SJSA1 (cell line): ENCODE results near the gene TEX28. TPM values are rescaled to one million over a fixed set of nuclear protein-coding genes. Genes with fewer than 3 reads are reported as not detected.
"Not testable (repeated sequence)": the region's sequence is repeated elsewhere in the genome, so short reads cannot be mapped to it uniquely, and the experiment has no call there.

ENCODE experiments used
- DNase-seq, 2 experiments: peaks; one replicate each; pipeline ENCODE4 v3.0.0-alpha.2; 2015 to 2020; ENCODE audit warnings: low spot score in 2 of 2, low read depth in 1 of 2
- H3K27ac ChIP-seq: fragments of 250-450 bp; sonication (Bioruptor Pico); 2 replicates; pipeline ENCODE4 v1.5.1; 2020; ENCODE audit warnings: mild to moderate bottlenecking, moderate library complexity
- H3K27me3 ChIP-seq: fragments of 250-450 bp; sonication (Bioruptor Pico); replicated peaks from 2 replicates; pipeline ENCODE4 v1.5.1; 2020; ENCODE audit warnings: mild to moderate bottlenecking, moderate library complexity
- H3K36me3 ChIP-seq: fragments of 250-450 bp; sonication (Bioruptor Pico); 2 replicates; pipeline ENCODE4 v1.5.1; 2020; ENCODE audit warnings: mild to moderate bottlenecking
- H3K4me1 ChIP-seq: fragments of 250-450 bp; sonication (Bioruptor Pico); replicated peaks from 2 replicates; pipeline ENCODE4 v1.6.1; 2021; ENCODE audit warnings: mild to moderate bottlenecking
- H3K4me3 ChIP-seq: fragments of 250-450 bp; sonication (Bioruptor Pico); 2 replicates; pipeline ENCODE4 v1.5.1; 2020; ENCODE audit warnings: mild to moderate bottlenecking
- H3K9me3 ChIP-seq: fragments of 250-450 bp; sonication (Bioruptor Pico); replicated peaks from 2 replicates; pipeline ENCODE4 v1.5.1; 2020; ENCODE audit warnings: mild to moderate bottlenecking
- total RNA-seq: library from RNA; depleted of rRNA; stranded (reverse); fragments of >200 nt; shearing (Covaris generic); gene quantifications from 2 replicates; pipeline ENCODE4 v1.2.3, GENCODE V29; 2014; rRNA removed

TEX28 gene, protein sequence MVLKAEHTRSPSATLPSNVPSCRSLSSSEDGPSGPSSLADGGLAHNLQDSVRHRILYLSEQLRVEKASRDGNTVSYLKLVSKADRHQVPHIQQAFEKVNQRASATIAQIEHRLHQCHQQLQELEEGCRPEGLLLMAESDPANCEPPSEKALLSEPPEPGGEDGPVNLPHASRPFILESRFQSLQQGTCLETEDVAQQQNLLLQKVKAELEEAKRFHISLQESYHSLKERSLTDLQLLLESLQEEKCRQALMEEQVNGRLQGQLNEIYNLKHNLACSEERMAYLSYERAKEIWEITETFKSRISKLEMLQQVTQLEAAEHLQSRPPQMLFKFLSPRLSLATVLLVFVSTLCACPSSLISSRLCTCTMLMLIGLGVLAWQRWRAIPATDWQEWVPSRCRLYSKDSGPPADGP
- total RNA-seq, result not detected in 2 replicates

GRCh38 chrX:154294791-154295574 lies at the start of gene TEX28:
TSS of gene TEX28 (minus strand) at chrX:154295124. CDS start at chrX:154292117, 3,007 bp downstream.
- no peak for DNase-seq
- no peak within 1 kb of the TSS for H3K4me3 ChIP-seq
- H3K27me3 ChIP-seq, result no peaks in the 10 kb centered on the region
- H3K27ac ChIP-seq, result no peak within 1 kb of the TSS
- H3K9me3 ChIP-seq, result no peaks in the 10 kb centered on the region
- H3K36me3 ChIP-seq, result no peaks in the 10 kb centered on the region
- no peaks in the 10 kb centered on the region for H3K4me1 ChIP-seq

DNA sequence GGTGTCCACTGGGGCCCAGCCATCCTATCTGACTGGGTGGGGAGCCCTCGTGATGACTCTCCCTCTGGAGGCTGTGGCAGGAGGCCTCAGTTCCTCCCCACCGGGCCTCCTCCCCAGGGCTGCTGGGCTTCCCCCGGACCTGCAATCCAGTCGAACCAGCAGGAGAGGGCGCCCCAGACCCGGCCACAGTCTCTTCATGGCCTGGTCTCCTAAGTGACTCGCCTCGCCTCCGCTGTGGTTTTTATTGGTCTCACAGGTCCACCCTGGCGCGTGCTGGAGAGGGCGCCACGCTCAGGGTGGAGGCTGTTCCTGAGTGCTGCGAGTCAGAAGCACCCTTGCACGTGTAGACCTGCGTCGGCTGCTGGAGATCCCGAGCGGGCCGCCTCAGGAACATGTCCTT lies 48.7 kb upstream of the TEX28 start:
- not testable (repeated sequence) for H3K27me3 ChIP-seq, H3K9me3 ChIP-seq, H3K36me3 ChIP-seq, H3K27ac ChIP-seq, DNase-seq, H3K4me3 ChIP-seq
- peaks cover 15% of the 10 kb centered on the region for H3K4me1 ChIP-seq

DNA sequence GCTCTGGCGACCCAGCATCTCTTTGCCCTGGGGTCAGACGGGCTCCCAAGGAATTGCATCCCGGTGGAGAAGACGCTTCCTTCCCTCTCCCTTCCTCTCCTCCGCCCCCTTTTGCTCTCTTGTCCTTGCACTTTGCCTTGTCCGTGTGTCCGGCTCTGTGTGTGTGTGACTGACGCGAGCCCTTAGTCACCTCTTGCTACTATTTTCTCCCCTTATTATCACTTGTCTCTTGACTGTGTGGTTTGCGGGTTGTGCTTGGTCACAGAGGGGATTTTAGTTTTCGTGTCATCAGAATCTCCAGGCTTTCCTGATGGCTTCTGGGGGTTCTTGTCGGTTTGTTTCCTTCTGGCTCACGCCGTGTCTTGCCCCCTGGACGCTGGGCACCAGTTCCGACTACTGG lies 48.1 kb upstream of the TEX28 start:
- not testable (repeated sequence) for H3K4me3 ChIP-seq, H3K9me3 ChIP-seq, H3K27ac ChIP-seq, H3K27me3 ChIP-seq, DNase-seq, H3K36me3 ChIP-seq, H3K4me1 ChIP-seq

DNA sequence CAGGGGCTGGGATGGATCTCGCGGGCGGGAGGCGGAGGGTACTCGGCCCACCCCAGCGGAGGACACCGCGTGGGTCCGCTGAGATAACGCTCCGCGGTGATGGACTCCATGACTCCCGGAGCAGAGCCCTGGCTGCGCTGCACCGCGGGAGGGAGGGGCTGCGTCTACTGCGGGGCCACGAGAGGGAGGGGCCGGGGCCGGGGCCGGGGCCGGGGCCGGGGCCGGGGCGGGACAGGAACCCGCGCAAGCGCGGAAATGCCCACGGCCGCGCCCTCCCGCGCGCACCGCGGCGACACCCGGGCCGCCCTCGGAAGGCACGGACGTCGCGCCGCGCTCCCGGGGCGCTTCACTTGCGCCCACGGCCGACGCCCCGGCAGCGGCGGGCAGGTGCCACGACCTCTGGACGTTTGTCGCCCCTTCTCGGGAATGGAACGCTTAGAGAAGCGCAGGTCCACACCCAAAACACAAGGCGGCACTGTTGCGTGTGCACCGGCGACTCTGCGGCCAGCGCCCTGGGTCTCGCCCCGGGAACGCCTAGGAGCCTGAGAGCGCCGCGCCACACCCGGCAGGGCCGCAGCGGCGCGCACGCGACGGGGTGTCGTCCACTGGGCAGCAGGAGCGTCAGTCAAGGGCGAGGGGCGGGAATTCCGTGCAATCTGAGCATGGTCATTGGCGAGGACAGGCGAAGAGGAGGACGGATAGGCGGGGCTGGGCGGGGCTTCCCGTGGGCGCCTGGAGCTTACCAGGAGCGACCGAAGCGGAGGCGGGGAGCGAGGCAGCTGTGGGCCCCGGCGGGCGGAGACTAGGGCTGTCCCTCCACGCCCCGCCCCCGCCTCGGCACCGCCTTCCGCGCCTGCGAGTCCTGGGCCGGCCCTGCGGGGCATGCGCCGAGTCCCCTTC lies 46.7 kb upstream of the TEX28 start:
- DNase-seq, H3K4me3 ChIP-seq, H3K9me3 ChIP-seq, H3K36me3 ChIP-seq, H3K4me1 ChIP-seq, H3K27ac ChIP-seq, H3K27me3 ChIP-seq: not testable (repeated sequence)

GRCh38 chrX:154334496-154334895 lies 39.6 kb upstream of the TEX28 start:
- Histone ChIP-seq H3K4me1 (no peaks in the 10 kb centered on the region), H3K9me3 (no peaks in the 10 kb centered on the region), H3K27ac (no peak overlapping the region), H3K27me3 (no peaks in the 10 kb centered on the region), H3K36me3 (no peaks in the 10 kb centered on the region), H3K4me3 (no peak overlapping the region)
- no peak for DNase-seq

DNA sequence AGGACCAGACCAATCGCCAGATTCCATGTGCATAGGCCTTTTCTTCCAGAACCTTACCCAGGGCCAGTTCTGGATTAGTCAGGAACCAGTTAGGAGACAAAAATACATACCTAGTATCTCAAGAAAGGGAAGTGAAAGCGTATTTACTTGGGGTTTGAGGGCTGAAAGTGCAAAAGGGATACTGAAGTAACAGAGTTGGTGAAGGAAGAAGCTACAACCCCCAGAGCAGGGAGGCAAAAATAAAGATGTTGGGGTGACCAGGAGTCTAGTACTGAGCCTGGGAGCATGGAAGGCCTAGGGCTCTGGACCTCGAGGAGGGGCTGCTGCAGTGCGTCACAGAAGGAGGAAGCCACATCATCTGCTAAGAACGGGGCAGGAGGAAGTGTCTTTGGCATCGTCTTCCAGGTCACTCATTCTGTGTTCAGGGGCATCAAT lies 38.9 kb upstream of the TEX28 start:
- H3K4me1 ChIP-seq, result no peaks in the 10 kb centered on the region
- no peaks in the 10 kb centered on the region for H3K36me3 ChIP-seq
- no peaks in the 10 kb centered on the region for H3K9me3 ChIP-seq
- H3K27ac ChIP-seq, result no peak overlapping the region
- no peaks in the 10 kb centered on the region for H3K27me3 ChIP-seq
- no peak overlapping the region for H3K4me3 ChIP-seq
- no peak for DNase-seq

GRCh38 chrX:154333116-154333515 lies 38.2 kb upstream of the TEX28 start:
- H3K36me3 ChIP-seq, result no peaks in the 10 kb centered on the region
- no peaks in the 10 kb centered on the region for H3K4me1 ChIP-seq
- H3K4me3 ChIP-seq, result no peak overlapping the region
- no peaks in the 10 kb centered on the region for H3K27me3 ChIP-seq
- DNase-seq, result no peak
- H3K27ac ChIP-seq, result no peak overlapping the region
- no peaks in the 10 kb centered on the region for H3K9me3 ChIP-seq

GRCh38 chrX:154332561-154332960 lies 37.6 kb upstream of the TEX28 start:
- no peak for DNase-seq
- no peaks in the 10 kb centered on the region for H3K4me1 ChIP-seq
- no peaks in the 10 kb centered on the region for H3K9me3 ChIP-seq
- no peaks in the 10 kb centered on the region for H3K27me3 ChIP-seq
- H3K4me3 ChIP-seq, result no peak overlapping the region
- H3K27ac ChIP-seq, result no peak overlapping the region
- no peaks in the 10 kb centered on the region for H3K36me3 ChIP-seq

DNA sequence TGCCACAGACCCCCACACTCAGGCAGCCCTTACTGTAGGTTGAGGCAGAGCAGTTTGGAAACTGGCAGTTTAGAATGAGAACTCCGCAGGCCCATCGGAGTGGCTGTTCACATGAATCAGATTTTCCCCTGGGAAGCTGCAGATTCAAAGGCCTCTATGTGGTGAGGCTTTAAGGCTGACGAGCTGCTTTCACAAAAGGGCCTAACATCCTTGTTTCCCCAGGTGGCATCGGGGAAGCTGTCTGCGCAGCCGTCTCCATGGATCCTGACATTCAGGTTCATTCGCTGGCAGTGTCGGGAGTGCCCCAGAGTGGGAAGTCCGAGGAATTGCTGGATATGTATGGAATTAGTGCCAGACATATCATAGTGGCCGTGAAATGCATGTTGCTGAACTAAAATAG lies 34.4 kb upstream of the TEX28 start:
- no peaks in the 10 kb centered on the region for H3K9me3 ChIP-seq
- H3K27ac ChIP-seq, result no peak overlapping the region
- 0 out of 2 replicates have a peak, but pooled peaks cover 3% of the 10 kb centered on the region for H3K27me3 ChIP-seq
- H3K4me1 ChIP-seq, result peaks cover 10% of the 10 kb centered on the region
- H3K36me3 ChIP-seq, result no peaks in the 10 kb centered on the region
- no peak for DNase-seq
- no peak overlapping the region for H3K4me3 ChIP-seq

GRCh38 chrX:154328646-154329045 lies 33.7 kb upstream of the TEX28 start:
- no peak for DNase-seq
- Histone ChIP-seq H3K4me1 (peaks cover 10% of the 10 kb centered on the region), H3K36me3 (no peaks in the 10 kb centered on the region), H3K9me3 (no peaks in the 10 kb centered on the region), H3K4me3 (no peak overlapping the region), H3K27ac (no peak overlapping the region), H3K27me3 (0 out of 2 replicates have a peak, but pooled peaks cover 3% of the 10 kb centered on the region)

DNA sequence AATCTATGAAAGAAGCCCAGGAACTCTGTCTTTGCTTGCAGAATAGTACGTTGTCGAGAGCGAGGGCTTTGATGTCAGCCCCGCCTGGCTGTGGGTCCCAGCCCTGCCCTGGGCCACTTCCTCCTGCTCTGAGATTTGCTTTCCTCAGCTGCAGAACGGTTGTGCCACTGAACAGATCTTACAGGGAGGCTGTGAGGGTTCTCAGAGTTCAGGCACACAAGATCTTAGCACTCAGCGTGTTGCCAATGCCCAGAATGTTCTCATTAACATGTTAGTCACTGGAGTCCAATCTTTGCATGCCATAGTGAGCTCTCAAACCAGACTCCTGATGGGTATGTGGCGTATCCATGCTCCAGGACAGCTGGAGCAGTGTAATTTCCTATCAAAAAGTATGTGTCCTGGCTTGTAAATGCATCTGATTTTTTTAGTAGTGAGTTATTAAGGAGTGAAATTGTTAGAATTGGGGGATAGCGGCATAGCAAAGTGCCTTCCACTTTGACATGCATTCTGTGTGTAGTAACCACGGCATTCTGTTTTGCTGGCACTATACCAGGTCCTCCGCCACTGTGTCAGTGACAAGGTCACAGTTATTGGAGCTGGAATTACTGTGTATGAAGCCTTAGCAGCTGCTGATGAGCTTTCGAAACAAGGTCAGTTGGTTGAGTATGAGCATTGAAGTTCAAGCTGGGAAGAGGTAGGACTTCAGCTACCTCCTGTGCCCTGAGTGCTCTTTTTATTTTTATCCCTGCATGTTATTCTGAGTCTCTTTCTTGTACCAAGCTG lies 32.3 kb upstream of the TEX28 start:
- no peak for DNase-seq
- Histone ChIP-seq H3K36me3 (no peaks in the 10 kb centered on the region), H3K27ac (no peak overlapping the region), H3K4me3 (no peak overlapping the region), H3K9me3 (no peaks in the 10 kb centered on the region), H3K4me1 (peaks cover 10% of the 10 kb centered on the region), H3K27me3 (0 out of 2 replicates have a peak, but pooled peaks cover 3% of the 10 kb centered on the region)

- Histone ChIP-seq H3K36me3 (no peaks in the 10 kb centered on the region), H3K27me3 (0 out of 2 replicates have a peak, but pooled peaks cover 3% of the 10 kb centered on the region), H3K4me1 (peaks cover 10% of the 10 kb centered on the region), H3K9me3 (no peaks in the 10 kb centered on the region), H3K4me3 (no peak overlapping the region), H3K27ac (no peak overlapping the region)
- DNase-seq, result peak; percentile 49 to 54
Measured at GRCh38 chrX:154325541-154325940, 30.6 kb upstream of the TEX28 start.

DNA sequence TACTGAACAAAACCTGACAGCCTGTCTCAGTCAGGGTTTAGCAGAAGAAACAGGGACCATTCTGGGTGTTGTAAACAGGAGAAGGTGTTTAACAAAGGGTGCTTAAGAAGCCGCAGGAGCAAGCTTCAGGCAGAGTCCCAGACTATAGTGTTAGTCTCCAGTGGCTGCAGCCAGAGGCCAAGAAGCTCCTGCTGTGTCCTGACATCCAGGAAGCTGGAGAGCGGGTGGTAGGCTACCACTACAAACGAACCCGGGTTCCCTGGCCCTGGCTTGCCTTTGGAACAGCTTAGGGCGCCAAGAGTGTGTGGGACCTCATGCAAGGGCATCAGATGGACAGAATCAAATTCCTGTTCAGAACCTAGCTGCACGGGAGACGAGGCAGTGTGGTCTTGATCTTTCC lies 28.6 kb upstream of the TEX28 start:
- Histone ChIP-seq H3K27me3 (0 out of 2 replicates have a peak, but pooled peaks cover 3% of the 10 kb centered on the region), H3K4me3 (no peak overlapping the region), H3K9me3 (no peaks in the 10 kb centered on the region), H3K36me3 (no peaks in the 10 kb centered on the region), H3K4me1 (peaks cover 10% of the 10 kb centered on the region), H3K27ac (no peak overlapping the region)
- no peak for DNase-seq
